Glomerular visceral epithelial cell (primary cell): ENCODE measurements around the gene NUDT1.

Experiments used
- DNase-seq: peaks from one replicate; pipeline ENCODE4 v3.0.0-alpha.2; 2016; ENCODE audit errors: extremely low spot score

The NUDT1 gene

DNA sequence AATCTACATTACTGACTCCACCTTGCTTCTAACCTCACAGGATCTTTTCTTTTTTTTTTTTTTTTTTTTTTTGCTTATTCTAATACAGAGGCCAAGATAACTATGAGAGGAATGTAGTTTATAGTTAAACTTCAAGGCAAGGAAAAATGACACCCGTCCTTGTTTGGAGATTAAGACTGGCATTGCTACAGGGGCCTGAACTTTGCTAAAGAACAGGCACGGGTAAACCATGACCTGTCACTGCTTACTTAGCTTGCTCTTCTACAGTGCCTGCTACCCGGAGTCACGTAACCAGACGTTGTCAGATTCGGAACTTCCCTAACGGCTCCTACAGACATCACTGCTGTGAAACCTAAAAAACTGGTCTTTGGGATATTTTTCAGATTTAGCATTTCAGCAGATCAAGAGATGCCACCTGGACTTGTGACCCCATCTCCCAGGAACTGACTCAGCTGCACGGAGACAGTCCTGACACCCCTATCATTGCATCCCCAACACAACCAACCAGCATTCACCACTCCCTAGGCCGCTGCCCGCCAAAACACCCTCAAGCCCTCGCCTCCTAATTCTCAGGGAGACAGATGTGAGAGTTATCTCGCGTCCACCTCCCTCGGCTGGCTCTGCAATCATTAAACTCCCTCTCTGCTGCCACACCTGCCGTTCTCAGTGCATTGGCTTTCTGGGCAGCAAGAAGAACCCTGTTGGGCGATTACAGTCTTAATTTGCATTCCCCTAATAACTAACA is 36.8 kb upstream of the NUDT1 start:
- no peak for DNase-seq

GRCh38 chr7:2208712-2209111 is 33.3 kb upstream of the NUDT1 start:
- no peak for DNase-seq

- peak; percentile 52 for DNase-seq
Observed at GRCh38 chr7:2209146-2209960, 32.7 kb upstream of the NUDT1 start.

DNA sequence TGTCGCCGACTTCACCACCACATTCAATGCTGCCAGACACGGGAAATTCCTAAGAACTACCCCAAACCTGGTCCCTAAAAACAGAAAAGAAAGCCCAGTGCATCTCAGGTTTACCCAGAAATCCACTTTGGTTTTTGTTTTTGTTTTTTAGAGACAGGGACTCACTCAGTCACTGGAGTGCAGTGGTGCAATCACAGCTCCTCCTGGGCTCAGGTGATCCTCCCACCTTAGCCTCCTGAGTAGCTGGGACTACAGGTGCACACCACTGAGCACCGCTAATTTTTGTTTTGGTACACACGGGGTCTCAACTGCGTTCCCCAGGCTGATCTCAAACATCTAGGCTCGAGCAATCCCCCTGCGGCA is 32.1 kb upstream of the NUDT1 start:
- no peak for DNase-seq

GRCh38 chr7:2210551-2211258 is 31.3 kb upstream of the NUDT1 start:
- DNase-seq = no peak

DNA sequence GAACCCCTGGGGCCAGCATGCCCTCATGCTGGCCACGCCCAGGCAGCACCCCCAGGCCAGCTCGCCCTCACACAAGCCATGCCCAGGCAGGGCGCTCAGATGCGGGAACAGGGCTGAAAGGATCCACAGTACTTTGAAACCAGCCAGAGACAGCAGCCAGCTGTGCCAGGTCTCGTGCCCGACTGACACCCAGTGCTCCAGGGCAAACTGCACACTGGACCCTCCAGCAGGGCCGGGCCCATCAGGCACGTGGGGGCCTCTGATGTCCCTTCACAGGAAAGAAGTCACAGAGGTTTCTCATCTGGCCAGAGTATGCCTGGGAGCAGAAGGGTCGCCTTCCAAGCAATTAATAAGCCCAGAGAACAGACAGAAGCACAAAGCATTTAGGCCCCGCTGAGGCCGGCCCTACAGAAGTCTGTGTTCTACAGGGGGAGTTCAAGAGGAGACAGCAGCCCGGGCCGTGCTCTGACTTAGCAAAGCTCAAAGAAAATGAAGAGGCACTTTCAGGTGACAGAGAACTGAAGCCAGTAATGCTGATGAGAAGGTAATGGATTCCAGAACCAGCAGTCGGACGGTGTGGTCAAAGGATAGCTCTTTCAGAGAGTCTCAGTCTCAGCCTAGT is 30.7 kb upstream of the NUDT1 start:
- no peak for DNase-seq

- no peak for DNase-seq
Observed at GRCh38 chr7:2211926-2212325, 30.1 kb upstream of the NUDT1 start.

DNA sequence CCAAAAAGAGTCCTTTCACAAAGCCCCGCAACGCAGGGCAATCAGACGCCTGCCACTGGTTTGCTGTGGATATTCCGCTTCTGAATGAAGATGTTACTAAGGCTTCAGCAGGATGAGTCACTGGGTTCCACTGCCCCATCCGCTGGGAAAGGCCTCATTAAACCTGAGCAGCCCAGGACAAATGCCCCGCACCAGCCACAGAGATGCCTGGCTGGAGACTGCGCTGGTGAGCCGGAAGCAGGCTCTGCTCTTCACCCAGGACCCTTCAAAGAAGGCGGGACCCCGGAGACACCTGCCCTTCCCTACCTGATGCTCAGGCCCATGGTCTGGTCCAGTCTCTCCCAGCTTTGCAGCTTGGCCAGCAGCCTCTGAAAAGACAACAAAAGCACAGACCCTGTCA is 29.1 kb upstream of the NUDT1 start:
- DNase-seq = no peak

GRCh38 chr7:2213551-2214215 is 28.3 kb upstream of the NUDT1 start:
- no peak for DNase-seq

- no peak for DNase-seq
Observed at GRCh38 chr7:2214636-2215035, 27.4 kb upstream of the NUDT1 start.

DNA sequence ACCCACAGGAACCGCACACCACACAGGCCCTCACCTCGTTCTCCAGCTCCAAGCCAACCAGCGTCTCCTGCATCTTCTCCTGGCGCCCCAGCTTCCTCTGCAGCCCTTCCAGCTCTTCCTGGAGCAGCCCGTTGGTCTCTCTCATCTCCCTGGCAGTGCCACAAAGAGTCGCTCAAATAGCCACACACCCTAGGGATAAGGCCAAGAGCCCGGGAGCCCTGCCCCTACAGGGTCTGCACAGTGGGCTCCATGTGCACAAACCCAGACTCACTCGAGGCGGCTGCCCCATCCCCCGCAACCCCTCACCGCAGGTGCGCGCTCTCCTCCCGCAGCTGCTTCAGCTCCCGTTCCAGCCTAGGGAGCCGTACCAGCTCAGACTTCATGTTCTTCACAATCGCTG is 26.2 kb upstream of the NUDT1 start:
- DNase-seq = no peak

- DNase-seq = no peak
Observed at GRCh38 chr7:2217206-2217605, 24.8 kb upstream of the NUDT1 start.

DNA sequence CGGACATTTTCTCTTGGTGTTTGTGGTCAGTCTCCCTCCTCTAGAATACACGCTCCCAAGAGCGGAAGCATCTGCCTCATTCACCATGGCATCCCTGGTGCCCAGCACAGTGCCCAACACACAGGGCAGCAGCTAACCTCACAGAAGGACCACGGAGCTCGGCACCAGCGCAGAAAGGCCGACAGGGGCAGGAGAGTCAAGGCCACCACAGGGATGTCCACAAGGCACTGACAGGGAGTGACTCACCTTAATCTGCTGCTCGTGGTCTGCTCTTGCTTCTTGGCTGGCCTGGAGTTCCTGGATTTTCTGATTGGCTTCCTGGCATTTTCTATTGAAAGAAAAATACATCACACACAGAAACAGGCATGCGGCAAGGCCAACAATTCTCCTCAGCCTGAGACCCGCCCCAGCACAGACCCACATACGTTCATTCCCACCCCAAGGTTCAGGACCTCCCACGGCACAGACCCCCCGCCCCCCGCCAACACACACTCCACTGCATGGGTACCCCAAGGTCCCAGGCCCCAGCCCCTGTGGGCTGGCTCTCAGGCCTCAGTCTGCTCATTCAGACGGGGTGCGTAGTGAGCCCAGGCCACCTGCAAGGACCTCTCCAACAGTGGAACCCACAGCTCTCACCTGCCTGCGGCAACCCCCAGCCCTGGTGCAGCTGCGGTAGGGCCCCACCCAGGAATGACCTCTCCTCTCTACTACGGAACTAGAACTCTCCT is 24.1 kb upstream of the NUDT1 start:
- DNase-seq = no peak

DNA sequence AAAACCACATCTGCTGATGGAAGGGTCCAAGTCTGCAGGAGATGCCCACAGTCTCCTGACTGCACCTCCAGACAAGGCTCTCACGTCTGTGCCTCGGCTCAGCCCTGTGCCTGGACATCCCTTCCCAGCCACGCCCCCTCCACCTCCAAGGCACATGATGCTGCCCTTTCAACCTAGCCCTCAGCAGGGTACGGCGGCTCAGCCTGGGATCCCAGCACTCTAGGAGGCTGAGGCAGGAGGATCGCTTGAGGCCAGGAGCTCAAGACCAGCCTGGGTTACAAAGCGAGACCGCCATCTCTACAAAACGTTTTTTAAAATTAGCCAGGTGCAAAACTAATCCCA is 23.6 kb upstream of the NUDT1 start:
- no peak for DNase-seq

GRCh38 chr7:2219136-2219535 is 22.9 kb upstream of the NUDT1 start:
- no peak for DNase-seq

DNA sequence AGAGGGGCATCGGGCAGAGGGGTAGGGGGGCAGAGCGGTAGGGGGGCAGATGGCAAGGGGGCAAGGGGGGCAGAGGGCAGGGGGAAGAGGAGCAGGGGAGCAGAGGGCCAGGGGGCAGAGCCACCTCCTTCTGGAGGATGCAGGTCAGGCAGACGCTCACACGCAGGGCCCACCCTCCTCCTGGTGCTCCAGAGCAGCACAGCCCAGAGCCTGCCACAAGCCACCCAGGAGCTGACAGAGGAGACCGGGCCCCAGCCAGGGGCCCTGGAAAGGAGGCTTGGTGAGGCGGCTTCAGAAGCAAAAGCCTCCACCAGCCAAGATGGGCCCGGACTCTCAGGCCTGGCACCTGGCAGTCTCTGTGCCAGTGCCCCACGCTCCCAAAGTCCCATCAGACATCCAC is 22.4 kb upstream of the NUDT1 start:
- DNase-seq = no peak

DNA sequence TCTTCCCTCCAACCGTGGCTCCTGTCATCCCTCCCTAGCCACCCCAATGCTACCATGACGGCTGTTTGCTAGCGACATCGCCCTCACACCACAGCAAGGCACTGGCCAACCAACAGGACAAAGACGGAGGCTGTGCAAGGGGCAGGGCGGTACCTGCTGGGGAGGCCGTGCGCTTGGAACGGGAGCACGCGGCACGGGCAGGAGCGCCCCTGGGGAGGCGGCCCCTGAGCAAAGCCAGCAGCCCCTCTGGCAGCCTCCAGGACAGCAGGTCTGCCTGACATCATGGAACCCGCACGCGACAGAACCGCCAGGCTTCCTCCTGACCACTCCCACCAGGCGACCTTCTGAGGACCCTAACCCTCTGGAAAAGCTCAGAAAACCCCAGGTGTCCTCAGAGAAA is 22.0 kb upstream of the NUDT1 start:
- no peak for DNase-seq

DNA sequence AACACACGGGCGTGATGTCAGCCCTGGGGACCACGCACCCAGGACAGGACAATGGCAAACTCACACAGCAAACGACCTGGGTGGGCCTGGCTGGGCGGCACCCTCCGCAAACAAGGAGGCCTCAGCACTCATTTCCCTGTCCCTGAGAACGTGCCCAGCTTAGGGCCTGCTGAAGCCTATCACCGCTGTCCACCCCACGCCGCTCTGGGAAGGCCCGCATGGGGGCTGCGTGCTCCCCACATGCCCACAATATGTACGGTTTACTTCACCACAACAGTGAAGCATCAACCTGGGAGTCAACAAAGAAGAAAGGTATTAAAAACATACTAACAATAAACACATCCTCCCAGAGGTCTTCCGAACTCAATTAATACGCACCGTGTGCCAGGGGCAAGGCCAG is 21.5 kb upstream of the NUDT1 start:
- no peak for DNase-seq

GRCh38 chr7:2220954-2221353 is 21.1 kb upstream of the NUDT1 start:
- DNase-seq = no peak

DNA sequence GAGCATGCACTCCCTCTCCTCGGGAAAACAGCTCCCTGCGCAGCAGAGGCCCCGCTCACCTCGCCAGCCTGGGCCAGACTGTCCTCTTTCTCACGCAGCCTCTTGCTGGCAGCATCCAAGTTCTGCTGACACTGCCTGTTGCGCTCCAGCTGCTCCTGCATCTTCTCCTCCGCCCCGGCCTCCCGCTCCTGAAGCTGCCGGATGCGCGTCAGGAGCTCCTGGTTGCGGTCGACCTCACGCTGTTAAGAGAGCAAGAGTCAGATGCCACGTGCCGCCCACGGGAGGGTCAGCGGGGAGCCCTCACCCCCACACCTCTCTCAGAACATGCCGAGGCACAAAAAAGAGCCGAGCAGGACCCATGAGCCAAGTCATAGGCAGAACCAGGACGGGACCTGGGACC is 19.5 kb upstream of the NUDT1 start:
- DNase-seq = no peak

GRCh38 chr7:2223321-2223720 is 18.7 kb upstream of the NUDT1 start:
- no peak for DNase-seq
